Memory B cell (primary cell): ENCODE data around the gene TBC1D28.
"Not testable (repeated sequence)": the region's sequence is repeated elsewhere in the genome, so short reads cannot be mapped to it uniquely, and the experiment has no call there.

Experiments used
- ATAC-seq: fragments of 150-1000 bp; cut with Tn5 transposase; 2 replicates; pipeline ENCODE4 v1.10.0; 2021; ENCODE audit warnings: low read depth, mild to moderate bottlenecking, moderate library complexity
- DNase-seq, 2 donors: peaks; one replicate each; pipeline ENCODE4 v3.0.0; 2022; ENCODE audit warnings: low spot score in 2 of 2
- H3K27ac Mint-ChIP-seq: one replicate; pipeline ENCODE4 v1.8.0; 2022; ENCODE audit warnings: mild to moderate bottlenecking, moderate library complexity, mixed read lengths
- H3K27me3 Mint-ChIP-seq: one replicate; pipeline ENCODE4 v1.8.0; 2022; ENCODE audit warnings: mixed read lengths
- H3K36me3 Mint-ChIP-seq: one replicate; pipeline ENCODE4 v1.8.0; 2022; ENCODE audit warnings: mild to moderate bottlenecking, mixed read lengths
- H3K4me1 Mint-ChIP-seq: one replicate; pipeline ENCODE4 v1.8.0; 2022; ENCODE audit warnings: mixed read lengths
- H3K4me3 Mint-ChIP-seq: one replicate; pipeline ENCODE4 v1.8.0; 2022; ENCODE audit warnings: mild to moderate bottlenecking, moderate library complexity, mixed read lengths
- H3K9me3 Mint-ChIP-seq: one replicate; pipeline ENCODE4 v1.8.0; 2022; ENCODE audit warnings: mixed read lengths

TBC1D28 gene

GRCh38 chr17:18644291-18644690 lies at the start of gene TBC1D28:
TSS of gene TBC1D28 (minus strand) at chr17:18644391. CDS start at chr17:18641352, 3,039 bp downstream.
- H3K4me3 Mint-ChIP-seq, ATAC-seq, H3K27ac Mint-ChIP-seq, H3K27me3 Mint-ChIP-seq, H3K9me3 Mint-ChIP-seq, H3K4me1 Mint-ChIP-seq, DNase-seq, H3K36me3 Mint-ChIP-seq: not testable (repeated sequence)

GRCh38 chr17:18682668-18683067 lies 38.5 kb upstream of the TBC1D28 start:
- not testable (repeated sequence) for H3K9me3 Mint-ChIP-seq, H3K4me1 Mint-ChIP-seq, H3K27me3 Mint-ChIP-seq, H3K36me3 Mint-ChIP-seq, DNase-seq, ATAC-seq
- Mint-ChIP-seq H3K4me3 (peak overlapping the region; percentile 97), H3K27ac (peak overlapping the region; percentile 72)

GRCh38 chr17:18681767-18682571 lies 37.8 kb upstream of the TBC1D28 start, which contains the start of gene FOXO3B:
TSS of gene FOXO3B (minus strand) at chr17:18682314. CDS start at chr17:18681651, 663 bp downstream.
- H3K9me3 Mint-ChIP-seq, H3K36me3 Mint-ChIP-seq: not testable (repeated sequence)
- DNase-seq = peak; percentile 54 to 61

GRCh38 chr17:18677381-18677780 lies 33.2 kb upstream of the TBC1D28 start:
- not testable (repeated sequence) for H3K9me3 Mint-ChIP-seq, H3K27ac Mint-ChIP-seq, H3K4me1 Mint-ChIP-seq, H3K27me3 Mint-ChIP-seq, DNase-seq, H3K4me3 Mint-ChIP-seq, ATAC-seq
- peaks cover 15% of the 10 kb centered on the region for H3K36me3 Mint-ChIP-seq

More at GRCh38 chr17:18681767-18682571, 37.8 kb upstream of the TBC1D28 start, which contains the start of gene FOXO3B:
- peak; percentile 85 for ATAC-seq
- not testable (repeated sequence) for H3K4me1 Mint-ChIP-seq, H3K27me3 Mint-ChIP-seq
- peak within 1 kb of the TSS; percentile 97 for H3K4me3 Mint-ChIP-seq
- peak within 1 kb of the TSS; percentile 72 for H3K27ac Mint-ChIP-seq

- not testable (repeated sequence) for ATAC-seq, H3K4me1 Mint-ChIP-seq, DNase-seq, H3K4me3 Mint-ChIP-seq, H3K9me3 Mint-ChIP-seq, H3K27ac Mint-ChIP-seq, H3K27me3 Mint-ChIP-seq
- peaks cover 15% of the 10 kb centered on the region for H3K36me3 Mint-ChIP-seq
Observed at GRCh38 chr17:18676928-18677327, 32.7 kb upstream of the TBC1D28 start.

GRCh38 chr17:18672395-18673227 lies 28.4 kb upstream of the TBC1D28 start:
- H3K4me3 Mint-ChIP-seq, H3K4me1 Mint-ChIP-seq, H3K27me3 Mint-ChIP-seq, H3K27ac Mint-ChIP-seq, DNase-seq, H3K9me3 Mint-ChIP-seq: not testable (repeated sequence)
- ATAC-seq = peak; percentile 19
- H3K36me3 Mint-ChIP-seq = peaks cover 35% of the 10 kb centered on the region

- H3K27me3 Mint-ChIP-seq, H3K4me3 Mint-ChIP-seq, DNase-seq, ATAC-seq, H3K27ac Mint-ChIP-seq, H3K9me3 Mint-ChIP-seq, H3K4me1 Mint-ChIP-seq: not testable (repeated sequence)
- H3K36me3 Mint-ChIP-seq = peaks cover 28% of the 10 kb centered on the region
Observed at GRCh38 chr17:18668625-18669024, 24.4 kb upstream of the TBC1D28 start.

GRCh38 chr17:18667535-18667934 lies 23.3 kb upstream of the TBC1D28 start:
- H3K36me3 Mint-ChIP-seq = peaks cover 28% of the 10 kb centered on the region
- not testable (repeated sequence) for H3K27ac Mint-ChIP-seq, H3K27me3 Mint-ChIP-seq, DNase-seq, H3K4me3 Mint-ChIP-seq, H3K4me1 Mint-ChIP-seq, ATAC-seq
- peaks cover 14% of the 10 kb centered on the region for H3K9me3 Mint-ChIP-seq

GRCh38 chr17:18666326-18666725 lies 22.1 kb upstream of the TBC1D28 start:
- not testable (repeated sequence) for H3K27ac Mint-ChIP-seq, H3K27me3 Mint-ChIP-seq, H3K4me1 Mint-ChIP-seq, ATAC-seq, H3K4me3 Mint-ChIP-seq, DNase-seq
- Mint-ChIP-seq H3K36me3 (peaks cover 24% of the 10 kb centered on the region), H3K9me3 (peaks cover 14% of the 10 kb centered on the region)

- H3K9me3 Mint-ChIP-seq, H3K4me1 Mint-ChIP-seq: not testable (repeated sequence)
Observed at GRCh38 chr17:18661924-18662624, 17.9 kb upstream of the TBC1D28 start.

GRCh38 chr17:18650094-18650493 lies 5.9 kb upstream of the TBC1D28 start:
- not testable (repeated sequence) for H3K27ac Mint-ChIP-seq, DNase-seq, H3K4me1 Mint-ChIP-seq, H3K4me3 Mint-ChIP-seq, H3K27me3 Mint-ChIP-seq, H3K9me3 Mint-ChIP-seq, H3K36me3 Mint-ChIP-seq
- peak; percentile 41 for ATAC-seq

More at GRCh38 chr17:18661924-18662624, 17.9 kb upstream of the TBC1D28 start:
- H3K27me3 Mint-ChIP-seq, H3K27ac Mint-ChIP-seq, H3K4me3 Mint-ChIP-seq, ATAC-seq, DNase-seq, H3K36me3 Mint-ChIP-seq: not testable (repeated sequence)

- not testable (repeated sequence) for H3K27me3 Mint-ChIP-seq, H3K27ac Mint-ChIP-seq, H3K4me1 Mint-ChIP-seq, DNase-seq, H3K4me3 Mint-ChIP-seq, ATAC-seq, H3K9me3 Mint-ChIP-seq, H3K36me3 Mint-ChIP-seq
Observed at GRCh38 chr17:18643124-18643523, 1.1 kb downstream of the TBC1D28 start.

- ATAC-seq, DNase-seq, H3K9me3 Mint-ChIP-seq, H3K27me3 Mint-ChIP-seq, H3K4me3 Mint-ChIP-seq, H3K27ac Mint-ChIP-seq, H3K36me3 Mint-ChIP-seq, H3K4me1 Mint-ChIP-seq: not testable (repeated sequence)
Observed at GRCh38 chr17:18638357-18638756, 5.8 kb downstream of the TBC1D28 start.

GRCh38 chr17:18636237-18636636 lies 8.0 kb downstream of the TBC1D28 start:
- H3K27ac Mint-ChIP-seq, H3K9me3 Mint-ChIP-seq, H3K4me3 Mint-ChIP-seq, H3K36me3 Mint-ChIP-seq, H3K4me1 Mint-ChIP-seq, DNase-seq, ATAC-seq, H3K27me3 Mint-ChIP-seq: not testable (repeated sequence)
